ENCODE data around the gene NPPC.
"Not testable (repeated sequence)": the region's sequence is repeated elsewhere in the genome, so short reads cannot be mapped to it uniquely, and the experiment has no call there.

The NPPC gene

DNA sequence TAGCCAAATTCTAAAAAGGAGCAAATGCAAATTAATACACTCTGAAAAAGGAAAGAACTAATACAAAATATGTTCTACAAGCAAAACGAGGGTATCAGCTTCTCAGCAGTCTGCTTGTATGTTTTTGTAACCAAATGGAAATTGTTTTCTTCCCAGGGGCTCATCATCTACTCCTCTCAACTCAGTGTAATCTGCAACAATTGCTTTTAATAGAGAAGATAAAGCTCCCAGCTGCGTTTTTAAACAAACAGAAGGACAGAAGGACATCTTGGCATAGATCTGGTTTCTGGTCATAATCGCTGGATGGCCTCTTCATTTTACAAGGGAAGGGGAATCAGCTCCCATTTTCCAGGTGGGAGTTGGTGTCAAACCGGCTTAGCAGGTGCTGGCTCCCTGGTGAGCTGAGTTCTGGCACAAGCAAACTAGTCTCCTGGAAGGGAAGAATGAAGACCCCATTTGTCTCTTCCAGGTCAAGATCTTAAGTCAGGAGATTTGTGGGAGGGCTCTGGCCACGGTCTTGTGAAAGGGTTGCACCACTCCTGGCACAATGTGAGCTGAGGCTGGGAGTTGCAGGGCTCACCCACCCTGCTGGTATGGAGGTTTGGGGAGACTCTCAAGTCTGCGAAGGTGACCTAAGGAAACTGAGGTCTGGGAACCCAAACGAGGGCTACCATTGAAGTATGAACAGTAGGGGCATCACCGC, 41.6 kb downstream of the NPPC start:
- no peak for DNase-seq

DNA sequence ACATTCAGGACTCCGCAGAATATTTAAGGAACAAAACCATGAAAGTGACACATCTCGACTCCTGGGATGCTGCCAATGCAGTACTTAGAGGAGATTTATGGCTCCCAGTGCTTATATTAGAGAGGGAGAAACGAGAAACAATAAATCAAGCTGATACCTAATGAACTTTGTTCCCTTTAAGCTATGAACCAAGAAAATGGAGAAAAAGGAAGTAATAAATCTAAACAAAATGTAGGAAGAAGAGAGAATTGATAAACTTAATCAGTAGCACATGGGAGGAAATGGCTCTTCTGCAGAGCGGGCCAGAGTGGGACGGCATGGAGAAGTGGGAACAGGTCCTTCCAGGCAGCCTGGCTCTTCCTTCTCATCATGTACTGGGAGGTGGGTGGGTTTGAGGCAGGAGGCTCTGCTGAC, 42.7 kb downstream of the NPPC start:
- DNase-seq, result no peak

DNA sequence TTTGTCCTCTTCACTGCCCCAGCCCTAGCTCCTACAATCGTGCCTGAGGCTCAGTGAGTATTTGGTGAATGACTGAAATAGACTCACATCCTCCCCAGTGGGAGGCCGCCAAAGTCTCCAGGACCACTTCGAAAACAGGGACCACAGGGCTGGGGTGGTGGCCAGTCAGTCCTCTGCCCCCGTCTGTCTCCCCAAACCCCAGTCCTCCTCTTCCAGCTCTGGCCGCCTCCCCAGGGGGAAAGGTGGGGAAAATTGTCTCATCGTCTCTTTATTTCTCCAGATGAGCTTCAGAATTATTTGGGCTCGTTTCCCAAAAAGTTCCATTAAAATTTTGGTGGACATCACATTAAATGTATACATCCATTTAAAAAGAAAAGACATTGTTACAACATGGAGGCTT, 43.5 kb downstream of the NPPC start:
- no peak for DNase-seq

DNA sequence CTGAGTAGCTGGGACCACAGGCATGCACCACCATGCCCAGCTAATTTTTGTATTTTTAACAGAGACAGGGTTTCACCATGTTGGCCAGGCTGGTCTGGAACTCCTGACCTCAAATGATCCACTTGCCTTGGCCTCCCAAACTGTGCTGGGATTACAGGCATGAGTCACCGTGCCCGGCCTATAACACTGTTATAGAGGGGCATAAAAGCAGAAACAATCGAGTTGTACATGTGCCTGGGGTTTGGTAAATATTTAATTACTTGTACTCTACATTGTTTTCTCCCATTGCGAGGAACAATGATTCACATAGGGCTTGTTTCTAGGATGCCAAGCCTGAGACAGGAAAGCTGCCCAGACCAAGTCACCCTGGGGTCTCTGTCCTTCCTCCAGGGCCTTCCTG, 45.8 kb downstream of the NPPC start:
- DNase-seq, result not testable (repeated sequence)

DNA sequence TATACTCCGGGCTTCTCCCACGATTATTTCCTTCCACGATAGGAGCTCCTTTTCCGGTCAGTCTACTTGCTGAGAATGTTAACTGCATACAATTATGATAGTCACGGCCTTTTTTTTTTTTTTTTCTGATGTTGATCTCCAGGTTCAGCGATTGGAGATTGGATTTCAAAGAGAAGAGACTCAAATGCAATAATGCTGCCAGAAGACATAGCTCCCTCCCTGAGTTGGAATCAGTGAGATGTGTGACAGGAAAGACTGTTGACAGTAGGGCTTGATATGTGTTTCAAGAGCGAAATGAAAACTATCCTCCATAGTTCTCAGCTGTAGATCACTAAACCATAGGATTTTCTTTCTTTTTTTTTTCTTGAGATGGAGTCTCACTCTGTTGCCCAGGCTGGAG, 47.0 kb downstream of the NPPC start:
- no peak for DNase-seq

DNA sequence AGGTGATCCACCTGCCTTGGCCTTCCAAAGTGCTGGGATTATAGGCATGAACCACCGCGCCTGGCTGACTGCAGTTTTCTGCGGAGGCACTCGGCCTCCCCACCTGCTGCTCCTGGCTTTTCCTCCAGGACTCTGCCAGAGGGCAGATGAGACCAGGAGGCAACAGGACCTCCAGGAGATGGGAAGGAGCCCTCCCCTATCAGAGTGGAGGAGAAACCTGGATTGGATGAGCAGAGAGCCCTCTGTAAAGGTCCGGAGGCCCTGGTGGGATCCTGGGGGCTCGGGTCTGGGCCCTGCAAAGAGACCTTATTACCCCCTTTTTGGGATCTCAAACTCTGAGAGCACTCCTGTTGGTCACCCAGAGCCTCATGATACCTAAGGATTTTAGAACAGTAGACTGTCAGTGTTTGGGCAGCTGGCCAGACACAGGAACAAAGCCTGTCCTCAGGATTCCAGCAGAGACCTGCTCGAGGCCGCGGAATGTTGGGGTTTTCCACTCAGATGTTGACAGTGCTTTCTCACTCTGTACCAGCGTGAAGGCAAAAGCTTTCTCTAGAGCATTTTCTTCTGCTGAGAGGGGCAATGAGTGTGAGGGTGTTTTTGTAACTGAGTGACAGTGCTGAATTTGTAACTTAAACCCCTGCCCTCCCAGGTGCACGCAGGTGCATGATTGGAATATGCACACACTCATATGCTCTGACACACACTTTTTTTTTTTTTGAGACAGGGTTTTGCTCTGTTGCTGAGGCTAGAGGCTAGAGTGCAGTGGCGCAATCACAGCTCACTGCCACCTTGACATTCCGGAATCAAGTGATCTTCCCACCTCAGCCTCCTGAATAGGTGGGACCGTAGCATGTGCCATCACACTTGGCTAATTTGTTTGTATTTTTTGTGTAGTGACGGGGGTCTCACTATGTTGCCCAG, 48.4 kb downstream of the NPPC start:
- DNase-seq, result no peak

DNA sequence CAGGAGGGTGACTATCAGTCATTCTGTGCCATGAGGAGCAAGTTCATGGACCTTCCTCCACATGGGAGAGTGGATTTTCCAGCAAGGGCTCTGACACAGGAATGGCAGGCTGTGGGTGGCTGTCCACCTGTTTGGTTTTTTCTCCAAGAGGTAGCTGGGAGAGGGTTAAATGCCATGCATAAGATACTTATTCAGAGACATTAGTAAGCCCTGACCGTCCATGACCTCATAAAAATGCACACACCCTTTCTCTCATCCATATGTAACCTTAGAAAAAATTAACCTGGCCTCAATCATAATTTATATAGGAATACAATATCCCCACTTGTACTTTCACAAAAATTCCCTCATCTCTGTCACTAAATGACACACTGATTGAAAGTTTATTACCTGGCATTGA, 51.3 kb downstream of the NPPC start:
- no peak for DNase-seq
